GM12891 (cell line): Measurements from ENCODE around the gene YAF2.

Experiments
- POLR2A ChIP-seq: IDR thresholded peaks from 2 replicates; pipeline ENCODE4 v1.6.1; 2011; ENCODE audit warnings: low read depth, low read length, control low read depth
- TAF1 ChIP-seq: IDR thresholded peaks from 2 replicates; pipeline ENCODE4 v1.6.1; 2011; ENCODE audit warnings: low read depth, low read length, control low read depth

GRCh38 chr12:42266579-42267230, 28.7 kb upstream of the YAF2 start:
- TF ChIP-seq POLR2A (no peak), TAF1 (no peak)
